Right kidney (tissue), 9 donors: ENCODE data around the gene SHISA4.
"Not testable (repeated sequence)": the region's sequence is repeated elsewhere in the genome, so short reads cannot be mapped to it uniquely, and the experiment has no call there.

Experiments
- DNase-seq: peaks from one replicate; pipeline ENCODE4 v3.0.0-alpha.2; 2016
- long read RNA-seq, 8 donors: transcript quantifications; one replicate each; lab custom pipeline, GENCODE V29; 2026

The SHISA4 gene
- long read RNA-seq, donor 1, partial matches to known transcripts, result 0 of 4 reads
- long read RNA-seq, donor 1, other reads (novel, unspliced or antisense), result 0 of 4 reads
- long read RNA-seq, donor 2, partial matches to known transcripts, result 0 of 2 reads
- long read RNA-seq, donor 2, other reads (novel, unspliced or antisense), result 0 of 2 reads
- long read RNA-seq, donor 3, partial matches to known transcripts, result 5 of 7 reads
- long read RNA-seq, donor 3, other reads (novel, unspliced or antisense), result 0 of 7 reads
- long read RNA-seq, donor 4, partial matches to known transcripts, result 0 of 1 reads
- long read RNA-seq, donor 4, other reads (novel, unspliced or antisense), result 0 of 1 reads
- long read RNA-seq, donor 5, transcript SHISA4-201 (5 exons, 1,341 nt), result major isoform, 6 of 6 reads
- long read RNA-seq, donor 5, partial matches to known transcripts, result 0 of 6 reads
- long read RNA-seq, donor 5, other reads (novel, unspliced or antisense), result 0 of 6 reads
- long read RNA-seq, donor 6, partial matches to known transcripts, result 9 of 12 reads
- long read RNA-seq, donor 6, other reads (novel, unspliced or antisense), result 0 of 12 reads
- long read RNA-seq, donor 7, partial matches to known transcripts, result 22 of 24 reads
- long read RNA-seq, donor 7, other reads (novel, unspliced or antisense), result 0 of 24 reads
- long read RNA-seq, donor 8, partial matches to known transcripts, result 0 of 2 reads
- long read RNA-seq, donor 8, other reads (novel, unspliced or antisense), result 0 of 2 reads

- peak; percentile 89 for DNase-seq
These were observed at the start of gene SHISA4 for GRCh38 chr1:201888282-201889089. TSS of gene SHISA4 (plus strand) at chr1:201888898. CDS start at chr1:201888995, 97 bp downstream.

- not testable (repeated sequence) for DNase-seq
These were observed 49.6 kb upstream of the SHISA4 start for GRCh38 chr1:201839089-201839488.

DNA sequence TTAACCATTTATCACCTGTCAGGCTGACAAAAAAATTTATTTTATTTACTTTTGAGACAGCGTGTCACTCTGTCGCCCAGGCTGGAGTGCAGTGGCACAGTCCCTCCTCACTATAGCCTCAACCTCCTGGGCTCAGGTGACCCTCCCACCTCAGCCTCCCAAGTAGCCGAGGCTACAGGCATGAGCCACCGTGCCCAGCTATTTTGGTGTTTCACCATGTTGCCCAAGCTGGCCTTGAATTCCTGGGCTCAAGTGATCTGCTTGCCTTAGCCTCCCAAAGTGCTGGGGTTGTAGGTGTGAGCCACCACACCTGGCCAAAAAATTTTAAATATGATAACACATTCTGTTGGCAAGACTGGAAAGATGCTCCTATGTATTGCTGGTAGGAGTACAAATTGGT is 48.6 kb upstream of the SHISA4 start:
- DNase-seq, result no peak

DNA sequence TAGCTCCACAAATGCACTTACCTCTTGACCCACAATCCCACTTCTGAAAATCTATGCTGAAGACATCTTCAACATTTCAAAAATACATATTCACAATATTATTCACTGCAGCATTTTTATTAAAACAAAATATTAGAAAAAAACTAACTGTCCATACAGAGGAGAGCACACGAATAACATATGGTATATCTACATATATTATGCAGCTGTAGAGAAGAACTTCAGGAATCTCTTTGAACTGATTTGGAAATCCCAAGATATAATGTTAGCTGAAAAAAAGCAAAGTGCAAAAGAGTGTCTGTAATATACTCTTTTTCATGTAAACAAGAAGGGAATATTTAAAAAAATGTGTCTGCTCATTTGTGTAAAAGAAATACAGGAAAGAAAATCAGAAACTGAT is 48.2 kb upstream of the SHISA4 start:
- DNase-seq, result no peak

DNA sequence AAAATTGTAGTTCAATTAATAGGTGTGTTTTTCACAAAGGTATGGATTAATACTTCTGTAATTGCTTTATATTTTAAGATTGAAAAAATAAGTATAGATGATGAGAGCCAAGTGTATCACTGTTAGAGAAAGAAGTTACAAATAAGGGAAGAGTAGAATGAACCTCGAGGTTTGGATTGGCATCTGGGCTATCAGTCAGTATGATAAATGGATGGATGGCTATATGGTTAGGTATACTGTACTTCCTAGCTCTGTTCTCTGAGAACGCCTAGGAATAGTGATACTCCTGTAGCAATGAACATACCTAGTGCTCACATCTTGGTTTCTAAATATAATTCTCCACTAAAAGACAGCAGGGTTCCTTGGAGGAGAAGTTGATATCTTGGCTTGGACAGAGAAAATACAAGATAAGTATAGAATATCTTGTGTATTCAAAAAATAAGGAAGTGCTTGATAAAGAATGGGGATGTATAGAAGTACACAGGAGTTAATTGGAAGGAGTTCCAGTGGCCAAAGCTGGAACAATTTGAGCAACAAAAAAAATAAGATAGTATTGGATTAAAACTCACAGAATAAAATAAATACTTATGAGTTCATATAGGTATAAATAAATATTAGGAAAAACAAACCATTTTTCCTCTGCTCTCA is 47.3 kb upstream of the SHISA4 start:
- DNase-seq, result no peak

DNA sequence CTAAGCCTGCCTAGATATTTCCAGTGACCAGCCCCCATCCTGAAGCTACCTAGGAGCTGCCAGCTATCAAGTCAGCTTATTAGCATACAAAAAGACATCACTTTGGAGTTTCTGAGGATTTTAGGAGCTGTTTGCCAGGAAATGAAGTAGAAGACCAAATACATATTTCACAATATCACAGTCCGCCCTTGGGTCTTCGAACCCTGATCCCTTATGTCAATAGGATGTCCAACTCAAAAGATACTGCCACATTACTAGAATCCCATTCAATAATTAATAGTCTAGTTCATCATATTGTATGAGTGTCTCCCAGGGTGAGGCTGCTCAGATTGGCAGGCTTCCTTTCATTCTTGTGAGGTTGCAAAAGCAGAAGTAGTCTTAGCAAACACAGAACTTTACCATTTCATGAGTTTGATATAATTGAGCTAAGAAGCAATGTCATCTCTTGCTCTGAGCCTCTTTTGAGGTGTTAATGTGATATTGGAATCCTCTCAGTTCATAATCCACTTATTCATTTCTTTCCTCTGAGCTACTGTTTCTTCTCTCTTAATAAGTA is 46.1 kb upstream of the SHISA4 start:
- DNase-seq, result no peak

DNA sequence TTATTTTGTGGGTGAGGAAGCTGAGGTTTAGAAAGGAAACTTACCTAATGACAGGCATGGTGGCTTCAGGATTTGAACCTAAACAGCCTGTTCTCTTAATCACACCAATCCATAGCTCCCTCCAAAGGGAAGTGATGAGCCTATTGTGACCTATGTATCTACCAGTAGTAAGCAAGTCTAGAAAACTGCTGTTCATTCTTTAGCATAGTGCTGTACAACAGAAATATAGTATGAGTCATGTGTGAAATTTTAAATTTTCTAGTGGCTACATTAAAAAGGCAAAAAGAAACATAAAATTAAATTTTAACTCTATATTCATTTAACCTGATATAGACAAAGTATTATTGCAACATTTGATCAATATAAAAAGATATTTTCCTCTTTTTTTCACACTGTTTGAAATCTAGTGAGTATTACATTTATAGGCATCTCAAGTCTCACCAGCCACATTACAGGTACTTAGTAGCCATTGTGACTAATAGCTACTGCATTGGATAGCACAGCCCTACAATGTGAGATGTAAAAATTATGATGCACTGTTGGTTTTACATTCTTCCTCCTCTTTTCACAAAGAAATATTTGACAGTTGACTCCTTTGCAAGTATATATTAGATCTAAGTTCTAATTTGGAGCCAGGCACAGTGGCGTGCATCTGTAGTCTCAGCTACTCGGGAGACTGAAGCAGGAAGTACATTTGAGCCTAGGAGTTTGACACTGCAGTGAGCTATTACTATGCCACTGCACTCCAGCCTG is 43.2 kb upstream of the SHISA4 start:
- DNase-seq, result no peak

DNA sequence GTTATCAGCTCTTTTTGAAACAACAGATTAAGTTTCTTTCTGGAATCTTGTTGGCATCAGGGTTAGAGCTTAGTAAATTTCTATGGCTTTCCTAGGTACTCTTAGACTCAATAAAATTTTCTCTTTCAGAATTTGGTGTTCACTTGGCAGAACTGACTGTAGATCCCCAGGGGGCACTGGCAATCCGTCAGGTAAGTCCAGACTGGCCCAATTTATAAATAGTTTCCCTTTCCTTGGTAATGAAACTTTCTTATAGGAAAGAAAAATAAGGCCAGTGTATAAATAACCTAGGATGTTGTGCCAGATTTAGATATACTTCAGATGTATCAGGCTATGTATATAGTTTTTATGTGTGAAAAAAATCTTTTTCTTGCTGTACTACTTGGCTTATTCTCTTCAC is 41.5 kb upstream of the SHISA4 start:
- DNase-seq, result no peak

DNA sequence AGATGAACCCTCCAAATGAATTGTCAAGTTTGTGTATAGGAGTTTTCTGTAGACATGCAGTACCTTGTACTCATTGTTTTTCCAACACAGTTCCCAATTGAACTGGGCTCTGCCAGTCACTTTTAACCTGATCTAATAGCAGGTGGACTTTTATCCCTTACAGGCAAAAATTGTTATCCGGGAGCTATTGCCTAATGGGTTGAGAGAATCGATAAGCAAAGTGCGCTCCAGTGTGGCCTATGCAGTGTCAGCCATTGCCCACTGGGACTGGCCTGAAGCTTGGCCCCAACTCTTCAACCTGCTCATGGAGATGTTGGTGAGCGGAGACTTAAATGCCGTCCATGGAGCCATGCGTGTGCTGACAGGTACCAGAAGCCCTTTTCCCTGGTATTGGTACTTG is 40.5 kb upstream of the SHISA4 start:
- DNase-seq, result no peak

DNA sequence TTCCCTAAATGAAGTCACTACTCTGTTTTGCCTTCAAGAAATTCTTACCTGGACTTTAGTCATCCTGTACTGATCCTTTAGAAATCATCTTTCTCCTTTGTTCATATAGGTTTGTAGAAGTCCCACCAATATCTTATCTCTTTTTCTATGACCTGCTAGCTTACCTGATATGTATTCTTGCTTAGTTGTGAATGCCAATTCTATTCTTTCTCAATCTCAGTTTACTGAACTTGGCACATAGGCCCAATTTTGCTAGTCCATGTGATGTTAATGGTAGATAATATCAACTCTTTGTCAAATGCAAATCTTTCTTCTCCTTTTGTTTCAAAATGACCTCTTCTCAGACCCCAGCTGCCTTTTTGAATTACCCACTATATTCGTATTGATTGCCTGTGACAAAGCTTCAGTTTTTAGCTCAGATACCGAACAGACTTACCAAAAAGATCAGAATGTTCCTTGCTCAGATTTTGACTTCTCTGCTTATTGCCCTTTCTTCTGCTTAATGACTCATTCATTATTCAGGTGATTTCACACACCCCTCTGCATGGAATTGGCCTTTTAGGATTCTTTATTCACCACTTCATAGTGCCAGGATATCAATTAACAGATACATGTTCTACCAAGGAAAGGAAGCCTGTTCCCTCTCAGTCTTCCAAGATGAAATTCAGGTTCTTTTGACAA is 39.2 kb upstream of the SHISA4 start:
- no peak for DNase-seq

DNA sequence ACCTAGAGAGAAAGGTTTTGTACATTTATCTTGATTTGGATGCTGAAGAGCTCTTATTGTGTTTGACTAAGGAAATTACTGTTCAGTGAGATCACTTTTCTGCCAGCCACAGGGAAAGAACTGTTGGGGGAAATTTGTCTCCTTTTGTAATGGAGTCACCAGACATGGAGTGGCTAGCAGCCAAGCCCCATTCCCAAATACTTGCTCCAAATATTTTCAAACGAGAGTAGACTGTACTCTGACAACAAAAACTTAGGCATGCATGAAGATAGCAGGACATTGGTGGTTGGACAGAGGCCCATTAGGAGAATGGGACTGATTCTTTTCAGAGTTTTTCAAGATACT is 38.7 kb upstream of the SHISA4 start:
- DNase-seq, result no peak

- DNase-seq, result no peak
These were observed 36.7 kb upstream of the SHISA4 start for GRCh38 chr1:201851949-201852348.

- not testable (repeated sequence) for DNase-seq
These were observed 32.0 kb upstream of the SHISA4 start for GRCh38 chr1:201856722-201857121.

DNA sequence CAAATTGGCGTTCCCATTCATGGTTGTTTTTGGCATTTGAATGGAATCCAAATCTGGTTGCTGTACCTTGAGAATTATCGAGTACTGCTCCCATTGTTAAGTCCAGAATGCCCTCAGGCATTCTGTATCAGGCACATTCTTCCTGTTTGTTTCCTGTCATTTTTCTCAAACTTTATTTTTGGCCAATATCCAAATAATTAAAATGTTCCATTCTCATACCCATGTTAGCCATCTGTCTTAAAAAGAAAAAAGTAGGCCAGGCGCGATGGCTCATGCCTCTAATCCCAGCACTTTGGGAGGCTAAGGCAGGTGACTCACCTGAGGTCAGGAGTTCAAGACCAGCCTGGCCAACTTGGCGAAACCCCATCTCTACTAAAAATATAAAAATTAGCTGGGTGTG is 29.3 kb upstream of the SHISA4 start:
- DNase-seq, result no peak

GRCh38 chr1:201861448-201861847 is 27.2 kb upstream of the SHISA4 start:
- DNase-seq, result no peak

GRCh38 chr1:201870397-201870796 is 18.3 kb upstream of the SHISA4 start:
- DNase-seq, result no peak

- no peak for DNase-seq
These were observed 14.0 kb upstream of the SHISA4 start for GRCh38 chr1:201874672-201875071.

GRCh38 chr1:201876148-201876818 is 12.4 kb upstream of the SHISA4 start:
- no peak for DNase-seq

- peak; percentile 31 for DNase-seq
These were observed 10.8 kb upstream of the SHISA4 start for GRCh38 chr1:201877877-201878401.
